KMS-11 (cell line): ENCODE measurements around the gene TLCD3A.

Source experiments
- H2AFZ ChIP-seq: fragments of 200-600 bp; sonication (generic); 2 replicates; pipeline ENCODE4 v1.6.1; 2016; ENCODE audit warnings: antibody characterized with exemption, mixed run types, low read depth
- H3K27ac ChIP-seq: fragments of 200-600 bp; sonication (generic); 2 replicates; pipeline ENCODE4 v1.6.1; 2016; ENCODE audit warnings: mild to moderate bottlenecking, mixed run types
- H3K27me3 ChIP-seq: fragments of 200-600 bp; sonication (generic); 2 replicates; pipeline ENCODE4 v1.6.1; 2017; ENCODE audit warnings: mild to moderate bottlenecking, low read depth, mixed run types, moderate library complexity; ENCODE audit not compliant: insufficient read depth
- H3K36me3 ChIP-seq: fragments of 200-600 bp; sonication (generic); 2 replicates; pipeline ENCODE4 v1.6.1; 2017; ENCODE audit warnings: mild to moderate bottlenecking, mixed run types; ENCODE audit not compliant: insufficient read depth
- H3K4me1 ChIP-seq: fragments of 200-600 bp; sonication (generic); 2 replicates; pipeline ENCODE4 v1.6.1; 2016; ENCODE audit warnings: mild to moderate bottlenecking, low read depth, mixed run types; ENCODE audit not compliant: poor library complexity, severe bottlenecking
- H3K4me2 ChIP-seq: fragments of 200-600 bp; sonication (generic); 2 replicates; pipeline ENCODE4 v1.7.0; 2016; ENCODE audit warnings: mild to moderate bottlenecking, mixed run types
- H3K4me3 ChIP-seq: fragments of 200-600 bp; sonication (generic); IDR thresholded peaks from 2 replicates; pipeline ENCODE4 v1.6.1; 2017; ENCODE audit warnings: low read depth, low read length, mixed read lengths; ENCODE audit not compliant: insufficient read depth
- H3K79me2 ChIP-seq: fragments of 200-600 bp; sonication (generic); 2 replicates; pipeline ENCODE4 v1.6.1; 2016; ENCODE audit warnings: low read depth, mixed run types; ENCODE audit not compliant: insufficient read depth
- H3K9ac ChIP-seq: fragments of 200-600 bp; sonication (generic); 2 replicates; pipeline ENCODE4 v1.6.1; 2016; ENCODE audit warnings: mild to moderate bottlenecking, mixed run types
- H4K20me1 ChIP-seq: fragments of 200-600 bp; sonication (generic); 2 replicates; pipeline ENCODE4 v1.6.1; 2016; ENCODE audit warnings: mild to moderate bottlenecking, mixed run types; ENCODE audit not compliant: insufficient read depth
- TF ChIP-seq, protein P1 (sequence below): fragments of 200-600 bp; sonication (generic); conservative IDR thresholded peaks from 2 replicates; pipeline ENCODE4 v1.6.1; 2017; ENCODE audit warnings: low read depth, mild to moderate bottlenecking, antibody characterized with exemption, low read length, moderate library complexity, mixed read lengths

The TLCD3A gene

DNA sequence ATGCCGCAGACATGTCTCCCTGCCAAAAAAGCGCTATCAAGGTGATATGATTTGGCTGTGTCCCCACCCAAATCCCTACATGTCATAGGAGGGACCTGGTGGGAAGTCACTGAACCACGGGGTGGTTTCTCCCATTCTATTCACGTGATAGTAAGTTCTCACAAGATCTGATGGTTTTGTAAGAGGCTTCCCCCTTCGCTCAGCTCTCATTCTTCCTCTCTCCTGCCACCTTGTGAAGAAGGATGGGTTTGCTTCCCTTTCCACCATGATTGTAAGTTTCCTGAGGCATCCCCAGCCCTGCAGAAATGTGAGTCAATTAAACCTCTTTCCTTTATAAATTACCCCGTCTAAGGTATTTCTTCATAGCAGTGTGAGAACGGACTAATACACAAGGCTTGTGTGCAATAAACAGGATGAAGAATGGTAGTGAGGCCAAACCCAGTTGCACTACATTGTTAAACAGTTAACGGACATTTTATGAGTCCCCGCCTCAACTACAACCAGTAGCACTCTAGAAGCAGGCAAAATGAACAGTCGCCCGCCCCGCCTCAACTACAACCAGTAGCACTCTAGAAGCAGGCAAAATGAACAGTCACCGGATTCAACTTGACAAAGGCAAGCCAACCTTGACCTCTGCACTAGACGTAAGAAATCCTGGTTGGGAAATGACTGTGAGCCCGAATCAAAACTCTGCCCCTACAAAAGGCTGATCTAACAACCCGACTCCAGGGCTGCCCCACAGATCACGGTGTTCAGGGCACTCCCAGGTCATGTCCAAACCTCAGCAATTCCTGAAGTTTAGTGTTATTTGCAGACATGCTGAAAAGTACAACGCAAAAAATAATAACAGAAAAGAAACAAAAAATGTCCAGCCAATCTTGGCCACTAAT is 44.1 kb upstream of the TLCD3A start:
- no peaks in the 10 kb centered on the region for H3K36me3 ChIP-seq
- TF ChIP-seq, protein P1, sequence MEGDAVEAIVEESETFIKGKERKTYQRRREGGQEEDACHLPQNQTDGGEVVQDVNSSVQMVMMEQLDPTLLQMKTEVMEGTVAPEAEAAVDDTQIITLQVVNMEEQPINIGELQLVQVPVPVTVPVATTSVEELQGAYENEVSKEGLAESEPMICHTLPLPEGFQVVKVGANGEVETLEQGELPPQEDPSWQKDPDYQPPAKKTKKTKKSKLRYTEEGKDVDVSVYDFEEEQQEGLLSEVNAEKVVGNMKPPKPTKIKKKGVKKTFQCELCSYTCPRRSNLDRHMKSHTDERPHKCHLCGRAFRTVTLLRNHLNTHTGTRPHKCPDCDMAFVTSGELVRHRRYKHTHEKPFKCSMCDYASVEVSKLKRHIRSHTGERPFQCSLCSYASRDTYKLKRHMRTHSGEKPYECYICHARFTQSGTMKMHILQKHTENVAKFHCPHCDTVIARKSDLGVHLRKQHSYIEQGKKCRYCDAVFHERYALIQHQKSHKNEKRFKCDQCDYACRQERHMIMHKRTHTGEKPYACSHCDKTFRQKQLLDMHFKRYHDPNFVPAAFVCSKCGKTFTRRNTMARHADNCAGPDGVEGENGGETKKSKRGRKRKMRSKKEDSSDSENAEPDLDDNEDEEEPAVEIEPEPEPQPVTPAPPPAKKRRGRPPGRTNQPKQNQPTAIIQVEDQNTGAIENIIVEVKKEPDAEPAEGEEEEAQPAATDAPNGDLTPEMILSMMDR: no peak
- no peak overlapping the region for H3K27ac ChIP-seq
- H3K4me3 ChIP-seq: no peak overlapping the region
- no peak overlapping the region for H3K9ac ChIP-seq
- no peaks in the 10 kb centered on the region for H3K79me2 ChIP-seq
- H3K4me2 ChIP-seq: no peak overlapping the region
- peaks cover 7% of the 10 kb centered on the region for H3K4me1 ChIP-seq
- no peaks in the 10 kb centered on the region for H4K20me1 ChIP-seq
- no peaks in the 10 kb centered on the region for H3K27me3 ChIP-seq
- no peak overlapping the region for H2AFZ ChIP-seq

DNA sequence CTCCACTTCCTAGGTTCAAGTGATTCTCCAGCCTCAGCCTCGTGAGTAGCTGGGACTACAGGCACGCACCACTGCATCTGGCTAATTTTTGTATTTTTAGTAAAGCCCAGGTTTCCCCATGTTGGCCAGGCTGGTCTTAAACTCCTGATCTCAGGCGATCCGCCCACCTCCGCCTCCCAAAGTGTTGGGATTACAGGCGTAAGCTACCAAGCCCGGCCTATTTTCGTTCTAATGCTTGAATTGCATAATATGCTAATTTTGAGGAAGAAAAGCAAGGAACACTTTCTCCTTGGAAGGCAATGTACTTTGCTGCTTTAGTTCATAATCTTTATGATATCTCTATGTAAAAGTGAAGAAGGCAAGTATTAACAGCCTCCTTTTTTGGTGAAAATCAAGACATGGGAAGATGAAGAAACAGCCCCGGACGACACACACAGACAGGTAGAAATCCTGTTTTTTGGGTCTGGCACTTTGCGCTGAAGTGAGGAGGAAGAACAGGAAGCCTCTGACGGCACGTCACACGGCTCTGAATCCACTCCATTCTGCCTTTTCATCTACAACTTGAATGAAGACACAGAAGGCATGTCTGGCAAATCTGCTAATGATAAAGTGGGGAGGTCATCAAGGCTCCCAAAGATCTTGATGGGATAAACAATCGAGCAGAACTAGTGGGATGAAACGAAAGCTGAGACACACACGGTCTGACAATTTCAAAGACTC is 42.7 kb upstream of the TLCD3A start:
- Histone ChIP-seq H3K36me3 (no peaks in the 10 kb centered on the region), H2AFZ (no peak overlapping the region), H4K20me1 (no peaks in the 10 kb centered on the region), H3K4me2 (no peak overlapping the region), H3K27me3 (no peaks in the 10 kb centered on the region), H3K9ac (no peak overlapping the region), H3K4me1 (no peaks in the 10 kb centered on the region), H3K27ac (no peak overlapping the region), H3K4me3 (no peak overlapping the region), H3K79me2 (no peaks in the 10 kb centered on the region)
- TF ChIP-seq, protein P1: no peak

DNA sequence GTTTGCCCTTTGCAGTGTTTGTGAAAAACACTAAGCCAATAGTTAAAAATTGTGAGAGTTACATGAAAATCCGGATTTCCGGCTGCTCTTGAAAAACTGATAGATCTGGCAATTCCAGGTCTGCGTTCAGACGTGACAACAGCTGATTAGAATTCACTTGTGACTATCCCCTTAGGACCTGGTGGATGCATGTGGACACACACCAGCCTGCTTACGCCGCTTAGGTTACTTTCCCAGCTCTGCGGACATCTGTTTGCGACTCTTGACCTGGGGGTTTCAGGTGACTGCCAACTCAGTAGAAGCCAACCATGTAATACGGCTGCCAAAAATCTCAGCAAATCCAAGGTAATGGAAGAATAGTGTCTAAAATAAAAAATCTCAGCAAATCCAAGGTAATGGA is 42.0 kb upstream of the TLCD3A start:
- Histone ChIP-seq H3K4me3 (no peak overlapping the region), H2AFZ (no peak overlapping the region), H3K4me1 (no peaks in the 10 kb centered on the region), H3K27me3 (no peaks in the 10 kb centered on the region), H3K79me2 (no peaks in the 10 kb centered on the region), H4K20me1 (no peaks in the 10 kb centered on the region), H3K9ac (no peak overlapping the region), H3K36me3 (no peaks in the 10 kb centered on the region), H3K4me2 (no peak overlapping the region), H3K27ac (no peak overlapping the region)
- TF ChIP-seq, protein P1: no peak

DNA sequence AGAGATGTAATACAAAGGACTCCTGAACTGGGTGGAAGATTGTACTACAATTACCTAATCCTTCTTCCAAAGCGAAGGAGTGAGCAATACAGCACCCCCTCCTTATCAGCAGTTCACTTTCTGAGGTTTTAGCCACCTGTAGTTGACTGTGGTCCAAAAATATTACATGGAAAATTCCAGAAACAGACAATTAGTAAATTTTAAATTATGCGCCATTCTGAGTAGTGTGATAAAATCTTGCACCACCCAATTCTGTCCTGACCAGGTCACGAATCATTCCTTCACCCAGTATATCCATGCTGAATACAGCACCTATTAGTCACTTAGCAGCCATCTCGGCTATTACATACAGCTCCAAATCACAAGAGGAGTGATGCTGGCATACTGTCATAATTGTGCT is 41.0 kb upstream of the TLCD3A start:
- no peaks in the 10 kb centered on the region for H3K36me3 ChIP-seq
- no peaks in the 10 kb centered on the region for H3K4me1 ChIP-seq
- H2AFZ ChIP-seq: no peak overlapping the region
- H3K27me3 ChIP-seq: no peaks in the 10 kb centered on the region
- no peak overlapping the region for H3K27ac ChIP-seq
- no peak overlapping the region for H3K4me3 ChIP-seq
- TF ChIP-seq, protein P1: no peak
- no peaks in the 10 kb centered on the region for H3K79me2 ChIP-seq
- H3K4me2 ChIP-seq: no peak overlapping the region
- H3K9ac ChIP-seq: no peak overlapping the region
- no peaks in the 10 kb centered on the region for H4K20me1 ChIP-seq
